ENCODE data around the gene TMEM178B.

DNA sequence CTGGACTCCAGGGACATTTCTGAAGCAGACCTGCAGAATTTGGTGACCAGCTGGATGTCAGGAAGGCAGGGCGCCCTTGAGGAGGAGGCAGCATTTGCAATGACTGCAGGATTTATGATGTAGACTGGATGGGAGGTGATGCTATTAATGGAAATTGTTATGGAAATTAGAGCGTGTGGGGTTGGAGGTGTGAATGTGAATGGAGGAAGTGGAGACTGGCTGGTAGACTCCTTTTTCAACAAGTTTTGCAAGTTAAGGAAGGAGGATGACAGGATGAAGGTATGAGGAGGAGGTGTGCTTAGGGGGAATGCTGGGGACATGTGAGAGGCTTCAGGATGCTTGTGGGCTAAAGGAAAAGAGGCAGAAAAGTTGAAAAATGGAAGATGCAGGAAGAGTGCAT lies 137.0 kb downstream of the TMEM178B start:
- TF ChIP-seq POLR2AphosphoS5 (IDR thresholded peaks at IDR 0.05; ENCODE audit: borderline replicate concordance, low read depth, low read length) (no peak), EZH2 (IDR thresholded peaks at IDR 0.05) (no peak), FOXP2 (optimal IDR thresholded peaks at IDR 0.05; ENCODE audit: control extremely low read depth, extremely low read length, insufficient read depth) (no peak)
